ENCODE results near the gene ELAVL1. TPM values are rescaled to one million over a fixed set of nuclear protein-coding genes. Genes with fewer than 3 reads are reported as not detected.

ELAVL1 gene
- total and polyA plus RNA-seq, 2 experiments from 2014 or later, result 81.6 to 143 TPM

DNA sequence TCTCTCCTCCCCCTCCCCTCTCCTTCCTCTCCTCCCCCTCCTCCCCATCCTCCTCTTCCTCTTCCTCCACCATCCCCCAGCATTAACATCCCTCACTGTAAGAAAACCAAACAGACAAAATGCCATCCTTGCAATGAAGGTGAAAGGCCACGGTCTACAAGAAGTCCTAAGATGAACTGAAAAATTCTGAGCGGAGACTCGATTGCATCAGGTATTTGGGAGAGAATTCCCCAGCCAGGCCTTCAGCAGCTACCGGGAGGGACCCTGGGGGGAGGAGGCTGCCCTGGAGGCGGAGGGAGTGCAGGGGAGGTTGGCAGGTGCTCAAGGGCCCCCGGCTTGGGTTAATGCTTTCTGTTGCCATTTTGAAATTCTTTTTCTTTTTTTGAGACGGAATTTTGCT lies 51.9 kb downstream of the ELAVL1 start:
- ATAC-seq, result no peak
- H3K27ac Mint-ChIP-seq, result peak overlapping the region; percentile 59; the same call in 1 of the 2 replicates
- H3K4me1 Mint-ChIP-seq, result peaks cover 7% of the 10 kb centered on the region

More for the DNA sequence above, 51.9 kb downstream of the ELAVL1 start:
- no peaks in the 10 kb centered on the region for H3K9me2 ChIP-seq (ENCODE audit: insufficient read depth)
- peaks cover 15% of the 10 kb centered on the region; the same call in 2 of the 3 replicates for H3K36me3 Mint-ChIP-seq (ENCODE audit: low read depth)
- no peaks in the 10 kb centered on the region for H3K36me3 ChIP-seq (ENCODE audit: insufficient read depth)
- H3K4me1 ChIP-seq (ENCODE audit: insufficient read depth), result no peaks in the 10 kb centered on the region; the same call in 1 of the 2 replicates
- H2AFZ ChIP-seq, result no peak overlapping the region
- H3K79me2 ChIP-seq (replicated peaks; ENCODE audit: insufficient read depth), result no peaks in the 10 kb centered on the region
- DNase-seq (ENCODE audit: low spot score), result peak; percentile 55
- TF ChIP-seq NANOG (IDR thresholded peaks at IDR 0.05; ENCODE audit: borderline replicate concordance) (no peak), REST (IDR thresholded peaks at IDR 0.05; ENCODE audit: unreplicated experiment) (no peak), EZH2 (IDR thresholded peaks at IDR 0.05; ENCODE audit: low read depth, unreplicated experiment) (no peak), ZNF331 (CRISPR knock-in tag; IDR thresholded peaks at IDR 0.05; ENCODE audit: low read depth) (no peak), JUNB (IDR thresholded peaks at IDR 0.05; ENCODE audit: unreplicated experiment) (no peak), CREB1 (CRISPR knock-in tag; IDR thresholded peaks at IDR 0.05; ENCODE audit: low read depth) (no peak)
- TF ChIP-seq, protein P1, sequence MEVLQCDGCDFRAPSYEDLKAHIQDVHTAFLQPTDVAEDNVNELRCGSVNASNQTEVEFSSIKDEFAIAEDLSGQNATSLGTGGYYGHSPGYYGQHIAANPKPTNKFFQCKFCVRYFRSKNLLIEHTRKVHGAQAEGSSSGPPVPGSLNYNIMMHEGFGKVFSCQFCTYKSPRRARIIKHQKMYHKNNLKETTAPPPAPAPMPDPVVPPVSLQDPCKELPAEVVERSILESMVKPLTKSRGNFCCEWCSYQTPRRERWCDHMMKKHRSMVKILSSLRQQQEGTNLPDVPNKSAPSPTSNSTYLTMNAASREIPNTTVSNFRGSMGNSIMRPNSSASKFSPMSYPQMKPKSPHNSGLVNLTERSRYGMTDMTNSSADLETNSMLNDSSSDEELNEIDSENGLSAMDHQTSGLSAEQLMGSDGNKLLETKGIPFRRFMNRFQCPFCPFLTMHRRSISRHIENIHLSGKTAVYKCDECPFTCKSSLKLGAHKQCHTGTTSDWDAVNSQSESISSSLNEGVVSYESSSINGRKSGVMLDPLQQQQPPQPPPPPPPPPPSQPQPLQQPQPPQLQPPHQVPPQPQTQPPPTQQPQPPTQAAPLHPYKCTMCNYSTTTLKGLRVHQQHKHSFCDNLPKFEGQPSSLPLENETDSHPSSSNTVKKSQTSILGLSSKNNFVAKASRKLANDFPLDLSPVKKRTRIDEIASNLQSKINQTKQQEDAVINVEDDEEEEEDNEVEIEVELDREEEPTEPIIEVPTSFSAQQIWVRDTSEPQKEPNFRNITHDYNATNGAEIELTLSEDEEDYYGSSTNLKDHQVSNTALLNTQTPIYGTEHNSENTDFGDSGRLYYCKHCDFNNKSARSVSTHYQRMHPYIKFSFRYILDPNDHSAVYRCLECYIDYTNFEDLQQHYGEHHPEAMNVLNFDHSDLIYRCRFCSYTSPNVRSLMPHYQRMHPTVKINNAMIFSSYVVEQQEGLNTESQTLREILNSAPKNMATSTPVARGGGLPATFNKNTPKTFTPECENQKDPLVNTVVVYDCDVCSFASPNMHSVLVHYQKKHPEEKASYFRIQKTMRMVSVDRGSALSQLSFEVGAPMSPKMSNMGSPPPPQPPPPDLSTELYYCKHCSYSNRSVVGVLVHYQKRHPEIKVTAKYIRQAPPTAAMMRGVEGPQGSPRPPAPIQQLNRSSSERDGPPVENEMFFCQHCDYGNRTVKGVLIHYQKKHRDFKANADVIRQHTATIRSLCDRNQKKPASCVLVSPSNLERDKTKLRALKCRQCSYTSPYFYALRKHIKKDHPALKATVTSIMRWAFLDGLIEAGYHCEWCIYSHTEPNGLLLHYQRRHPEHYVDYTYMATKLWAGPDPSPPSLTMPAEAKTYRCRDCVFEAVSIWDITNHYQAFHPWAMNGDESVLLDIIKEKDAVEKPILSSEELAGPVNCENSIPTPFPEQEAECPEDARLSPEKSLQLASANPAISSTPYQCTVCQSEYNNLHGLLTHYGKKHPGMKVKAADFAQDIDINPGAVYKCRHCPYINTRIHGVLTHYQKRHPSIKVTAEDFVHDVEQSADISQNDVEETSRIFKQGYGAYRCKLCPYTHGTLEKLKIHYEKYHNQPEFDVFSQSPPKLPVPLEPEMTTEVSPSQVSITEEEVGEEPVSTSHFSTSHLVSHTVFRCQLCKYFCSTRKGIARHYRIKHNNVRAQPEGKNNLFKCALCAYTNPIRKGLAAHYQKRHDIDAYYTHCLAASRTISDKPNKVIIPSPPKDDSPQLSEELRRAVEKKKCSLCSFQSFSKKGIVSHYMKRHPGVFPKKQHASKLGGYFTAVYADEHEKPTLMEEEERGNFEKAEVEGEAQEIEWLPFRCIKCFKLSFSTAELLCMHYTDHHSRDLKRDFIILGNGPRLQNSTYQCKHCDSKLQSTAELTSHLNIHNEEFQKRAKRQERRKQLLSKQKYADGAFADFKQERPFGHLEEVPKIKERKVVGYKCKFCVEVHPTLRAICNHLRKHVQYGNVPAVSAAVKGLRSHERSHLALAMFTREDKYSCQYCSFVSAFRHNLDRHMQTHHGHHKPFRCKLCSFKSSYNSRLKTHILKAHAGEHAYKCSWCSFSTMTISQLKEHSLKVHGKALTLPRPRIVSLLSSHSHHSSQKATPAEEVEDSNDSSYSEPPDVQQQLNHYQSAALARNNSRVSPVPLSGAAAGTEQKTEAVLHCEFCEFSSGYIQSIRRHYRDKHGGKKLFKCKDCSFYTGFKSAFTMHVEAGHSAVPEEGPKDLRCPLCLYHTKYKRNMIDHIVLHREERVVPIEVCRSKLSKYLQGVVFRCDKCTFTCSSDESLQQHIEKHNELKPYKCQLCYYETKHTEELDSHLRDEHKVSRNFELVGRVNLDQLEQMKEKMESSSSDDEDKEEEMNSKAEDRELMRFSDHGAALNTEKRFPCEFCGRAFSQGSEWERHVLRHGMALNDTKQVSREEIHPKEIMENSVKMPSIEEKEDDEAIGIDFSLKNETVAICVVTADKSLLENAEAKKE (CRISPR knock-in tag; IDR thresholded peaks at IDR 0.05), result no peak
- peaks cover 23% of the 10 kb centered on the region for H3K27me3 Mint-ChIP-seq (ENCODE audit: insufficient read depth, low read depth, poor library complexity)
- H3K4me3 Mint-ChIP-seq, result no peak overlapping the region; the same call in 2 of the 3 replicates
- no peak overlapping the region for H3K4me2 ChIP-seq
- H4K20me1 ChIP-seq (replicated peaks; ENCODE audit: insufficient read depth), result no peaks in the 10 kb centered on the region
- H3K27me3 ChIP-seq (ENCODE audit: insufficient read depth), result no peaks in the 10 kb centered on the region
- H3K4me3 ChIP-seq, result no peak overlapping the region
- H3K27ac ChIP-seq (ENCODE audit: low read depth), result no peak overlapping the region
- H3K9me3 Mint-ChIP-seq, result peaks cover 7% of the 10 kb centered on the region
- 0 out of 2 replicates have a peak, but pooled peaks cover 5% of the 10 kb centered on the region for H3F3A ChIP-seq (replicated peaks; ENCODE audit: low read depth)
